NCI-H2196 (cell line): ENCODE results near the gene MEF2B.
A peak's percentile ranks its signal among the peaks of the same experiment; 100 is the strongest.
"Not testable (repeated sequence)": the region's sequence is repeated elsewhere in the genome, so short reads cannot be mapped to it uniquely, and the experiment has no call there.

Source experiments
- DNase-seq: peaks from one replicate; lab custom pipeline; 2025; ENCODE audit not compliant: unreplicated experiment; lab: John Stamatoyannopoulos, UW

The MEF2B gene

GRCh38 chr19:19193926-19194325 is 23.9 kb upstream of the MEF2B start:
- no peak for DNase-seq

DNA sequence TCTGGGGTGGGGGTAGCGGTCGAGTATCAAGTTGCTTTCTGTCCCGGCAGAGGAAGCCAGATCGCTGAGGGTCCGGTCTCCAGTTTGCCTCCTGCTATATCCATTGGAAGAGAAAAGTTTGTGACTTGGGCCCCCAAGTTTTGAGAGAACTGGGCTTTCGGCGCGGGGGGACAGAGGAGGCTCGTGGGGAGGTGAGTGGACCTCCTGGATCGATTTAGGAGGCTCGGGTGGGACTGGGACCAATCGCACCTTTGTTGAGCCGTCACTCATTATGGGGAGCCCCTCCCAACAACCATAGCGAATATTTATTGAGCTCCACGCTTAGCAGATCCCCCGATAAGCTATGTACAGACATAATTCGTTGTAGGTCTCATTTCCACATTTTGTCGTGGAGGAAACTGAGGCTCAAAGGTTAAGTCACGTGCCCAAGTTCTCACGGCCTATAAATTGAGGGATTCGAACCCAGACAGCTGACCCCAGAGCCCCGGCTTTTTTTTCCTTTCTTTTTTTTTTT is 22.9 kb upstream of the MEF2B start:
- DNase-seq: no peak

DNA sequence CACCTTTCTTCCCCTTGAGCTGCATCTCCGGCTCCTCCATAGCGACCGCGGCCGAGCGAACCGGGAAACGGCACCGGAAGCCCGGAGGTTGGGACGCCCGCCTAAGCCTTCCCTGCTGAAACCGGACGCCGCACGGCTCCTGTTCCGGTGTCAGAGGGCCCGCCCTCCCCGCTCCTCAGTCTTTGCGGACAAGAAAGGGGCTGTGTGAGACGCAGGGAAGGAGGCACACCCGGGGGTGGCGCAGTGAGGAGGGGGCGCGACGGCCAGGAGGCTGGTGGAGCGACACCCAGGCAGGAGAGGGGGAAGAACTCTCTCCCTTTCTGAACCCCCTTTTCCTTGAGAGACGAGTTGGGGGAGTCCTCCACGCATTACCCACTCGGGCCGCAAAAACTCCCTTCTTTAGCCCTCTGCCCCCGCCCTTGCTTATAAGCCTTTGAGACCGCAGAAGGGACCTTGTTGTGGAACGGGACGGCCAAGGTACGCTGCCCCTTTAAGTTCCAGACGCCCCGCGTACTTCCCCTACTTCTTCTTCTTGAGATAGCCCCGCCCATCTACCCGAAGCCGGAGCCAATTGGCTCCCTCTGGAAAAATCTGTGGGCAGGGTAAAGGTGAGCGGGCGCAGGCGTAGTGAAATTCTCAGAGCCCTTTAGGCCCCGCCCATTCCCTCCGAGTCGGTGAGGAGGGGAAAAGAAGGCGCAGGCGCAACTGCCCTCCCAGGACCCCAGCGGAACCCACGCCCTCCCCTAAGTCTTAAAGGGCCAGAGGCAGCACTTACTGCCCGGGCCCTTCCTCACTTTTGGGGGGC is 22.2 kb upstream of the MEF2B start, which contains the start of the genes BORCS8 and RFXANK:
TSS of gene BORCS8 (minus strand) at position 75 of the 805 bp plus-strand sequence. CDS start at position 40, 35 bp downstream.
TSS of gene RFXANK (plus strand) at position 181 of the 805 bp plus-strand sequence. CDS start 1,689 bp downstream, outside the sequence.
- DNase-seq: peak; percentile 99

DNA sequence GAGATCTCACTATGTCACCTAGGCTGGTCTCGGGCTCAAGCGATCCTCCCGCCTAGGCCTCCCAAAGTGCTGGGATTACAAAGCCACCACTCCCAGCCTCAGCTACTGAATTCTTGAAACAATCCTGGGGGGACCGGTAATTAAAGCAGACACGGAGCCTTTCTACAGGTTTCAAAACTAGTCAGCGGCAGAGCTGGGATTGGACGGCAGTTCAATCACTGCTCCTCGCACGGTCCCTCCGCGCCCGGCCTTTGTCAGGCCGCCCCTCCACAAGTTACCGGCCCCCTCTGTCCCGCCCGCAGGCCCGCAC is 21.7 kb upstream of the MEF2B start:
- DNase-seq: no peak

GRCh38 chr19:19186742-19187141 is 16.7 kb upstream of the MEF2B start:
- DNase-seq: no peak

GRCh38 chr19:19185853-19186740 is 16.0 kb upstream of the MEF2B start:
- DNase-seq: peak; percentile 62

- DNase-seq: no peak
These were observed 11.5 kb upstream of the MEF2B start for GRCh38 chr19:19181488-19181998.

- DNase-seq: no peak
These were observed 9.7 kb upstream of the MEF2B start for GRCh38 chr19:19179548-19180441.

- DNase-seq: no peak
These were observed 6.9 kb upstream of the MEF2B start for GRCh38 chr19:19176950-19177349.

DNA sequence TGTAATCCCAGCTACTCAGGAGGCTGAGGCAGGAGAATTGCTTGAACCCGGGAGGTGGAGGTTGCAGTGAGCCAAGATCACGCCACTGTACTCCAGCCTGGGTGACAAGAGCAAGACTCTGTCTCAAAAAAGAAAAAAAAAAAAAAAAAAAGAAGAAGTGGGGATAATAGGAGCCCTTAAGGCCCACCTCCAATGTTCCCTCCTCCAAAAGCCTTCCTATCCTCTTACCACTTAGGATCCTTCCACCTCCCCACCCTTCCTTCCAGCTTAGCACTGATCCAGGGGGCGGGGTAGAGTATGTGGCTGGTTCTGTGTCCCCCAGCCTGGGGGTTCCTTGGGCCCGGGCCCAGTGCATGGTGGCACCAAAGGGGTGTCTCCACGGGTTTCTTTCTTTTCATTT is 3.2 kb upstream of the MEF2B start:
- DNase-seq: not testable (repeated sequence)

DNA sequence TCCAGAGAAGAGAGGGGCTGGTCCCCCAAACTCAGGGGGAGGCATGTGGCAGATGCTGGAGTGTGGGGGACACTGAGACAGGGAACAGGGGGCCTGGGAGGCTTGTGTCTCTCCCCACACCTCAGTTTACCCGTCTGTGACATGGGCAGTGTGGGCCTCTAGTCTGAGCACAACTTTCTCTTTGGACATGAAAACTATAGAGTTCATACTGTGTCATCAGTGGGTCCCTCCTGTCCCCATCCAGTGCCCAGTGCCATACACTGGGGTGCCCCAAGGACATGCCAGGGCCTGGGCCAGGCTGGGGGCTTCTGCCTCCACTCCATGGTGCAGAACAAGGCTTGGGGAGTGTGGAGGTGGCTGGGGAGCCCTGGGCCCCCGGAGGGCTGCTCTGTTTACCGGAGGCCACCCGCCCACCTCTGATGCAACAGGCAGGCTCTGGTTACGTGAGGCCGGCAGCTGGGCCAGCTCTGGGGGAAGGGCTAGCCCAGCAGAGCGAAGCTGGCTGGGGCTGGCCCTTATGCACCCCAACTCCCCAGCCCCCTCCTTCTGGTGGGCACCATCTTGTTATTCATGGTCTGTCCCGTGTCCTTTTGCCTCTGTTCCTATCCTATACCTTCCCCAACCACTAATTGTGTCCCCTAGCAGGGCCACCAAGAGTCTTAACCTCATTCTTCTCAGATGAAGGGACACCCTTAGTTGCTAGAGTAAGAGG is 1.9 kb upstream of the MEF2B start:
- peak; percentile 13 for DNase-seq

DNA sequence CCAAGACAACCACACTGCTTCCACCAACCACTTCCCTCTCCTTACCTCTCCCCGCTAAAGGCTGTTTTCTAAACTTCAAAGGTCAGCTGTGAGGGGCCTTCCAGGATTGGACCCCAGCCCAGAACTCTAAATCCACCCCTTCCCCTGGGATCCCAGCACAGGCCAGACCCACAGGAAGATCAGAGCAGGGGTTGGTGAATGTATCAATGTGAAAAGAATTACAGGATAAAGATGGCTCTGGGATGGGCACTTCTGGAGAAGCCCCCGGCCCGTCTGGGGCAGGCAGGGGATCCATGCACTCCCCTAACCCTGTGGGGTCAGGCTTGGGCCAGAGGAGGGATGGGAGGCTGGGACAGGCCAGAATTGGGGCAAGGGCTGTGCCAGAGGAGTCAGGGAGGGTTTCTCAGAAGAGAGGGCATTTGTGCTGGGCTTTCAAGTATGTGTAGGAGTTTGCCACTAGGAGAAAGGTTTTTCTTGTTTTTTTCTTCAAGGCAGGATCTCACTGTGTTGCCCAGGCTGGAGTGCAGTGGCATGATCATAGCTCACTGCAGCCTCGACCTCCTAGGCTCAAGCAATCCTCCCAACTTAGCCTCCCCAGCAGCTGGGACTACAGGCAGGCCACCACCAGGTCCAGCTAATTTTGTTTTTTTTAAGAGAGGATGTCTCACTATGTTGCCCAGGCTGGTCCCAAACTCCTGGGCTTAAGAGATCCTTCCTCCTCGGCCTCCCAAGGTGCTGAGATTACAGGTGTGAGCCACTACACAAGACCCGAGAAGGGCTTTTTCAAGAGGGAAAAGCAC is 1.0 kb upstream of the MEF2B start:
- no peak for DNase-seq

DNA sequence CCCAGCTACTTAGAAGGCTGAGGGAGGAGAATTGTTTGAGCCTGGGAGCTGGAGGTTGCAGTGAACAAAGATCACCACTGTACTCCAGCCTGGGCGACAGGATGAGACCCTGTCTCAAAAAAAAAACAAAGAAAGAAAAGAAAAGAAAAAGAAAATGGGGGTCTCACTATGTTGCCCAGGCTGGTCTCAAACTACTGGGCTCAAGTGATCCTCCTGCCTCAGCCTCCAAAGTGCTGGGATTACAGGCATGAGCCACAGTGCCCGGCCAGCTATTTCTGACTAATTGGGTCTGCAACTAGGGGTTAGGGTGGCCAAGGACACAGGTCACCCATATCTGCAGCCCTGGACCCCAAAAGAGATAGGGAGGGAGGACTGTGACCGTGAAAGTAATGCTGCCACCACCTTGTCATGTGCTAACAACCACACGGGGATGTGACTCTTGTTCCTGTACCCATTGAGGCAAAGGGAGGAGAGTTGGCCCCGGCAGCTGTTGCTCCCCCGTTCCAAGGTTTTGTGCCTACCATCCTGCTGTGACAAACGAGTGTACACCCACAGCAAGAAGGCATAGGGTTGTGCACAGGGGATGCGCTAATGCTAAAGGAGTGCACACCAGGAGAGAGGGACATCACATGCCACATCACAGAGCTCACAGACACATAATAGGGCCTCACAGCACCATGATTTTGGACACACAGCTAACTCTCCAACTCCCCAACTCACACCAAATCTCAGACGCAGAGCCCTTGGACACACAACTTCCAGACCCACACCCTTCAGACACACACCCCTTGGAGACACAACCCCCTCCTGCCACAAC is 619 bp downstream of the MEF2B start:
- no peak for DNase-seq

DNA sequence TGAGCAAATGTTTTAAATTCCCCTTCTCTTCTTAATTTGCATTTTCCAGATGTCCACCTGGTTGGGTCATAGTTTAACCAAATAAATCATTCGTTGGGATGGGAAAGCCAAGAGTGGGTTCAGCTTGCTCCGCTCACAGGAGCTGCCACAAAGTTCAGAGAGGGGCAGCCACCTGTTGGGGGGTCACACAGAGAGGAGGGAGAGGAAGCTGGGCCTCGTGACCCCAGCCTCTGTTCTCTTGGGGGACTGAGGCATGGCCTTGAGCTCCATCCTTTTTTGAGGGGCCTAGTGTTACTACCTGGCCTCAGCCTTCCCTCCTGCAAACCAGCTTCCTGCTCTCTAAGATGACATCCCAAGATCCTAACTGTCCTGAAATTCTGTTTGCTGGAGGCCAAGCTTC is 2.5 kb downstream of the MEF2B start:
- DNase-seq: no peak

GRCh38 chr19:19165396-19165795 is 4.7 kb downstream of the MEF2B start:
- DNase-seq: no peak

DNA sequence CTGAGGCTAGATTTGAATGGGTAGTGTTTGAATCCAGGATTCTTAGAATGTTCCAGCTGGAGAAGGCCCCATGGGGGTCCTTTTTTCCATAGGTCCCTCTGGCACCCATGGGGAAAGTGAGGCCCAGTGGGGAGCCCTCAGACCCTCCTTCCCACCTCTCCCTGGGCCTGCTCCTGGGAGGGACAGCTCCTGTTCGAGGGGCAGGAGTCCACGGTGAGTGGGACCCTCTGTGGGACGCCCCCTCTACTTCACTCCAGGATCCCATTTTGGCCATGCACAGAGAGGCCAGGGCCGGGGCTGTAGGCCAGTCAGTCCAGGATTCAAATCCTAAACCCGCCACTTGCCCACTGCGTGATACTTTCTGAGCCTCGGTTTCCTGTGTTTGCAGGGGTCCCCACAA is 7.6 kb downstream of the MEF2B start:
- no peak for DNase-seq

DNA sequence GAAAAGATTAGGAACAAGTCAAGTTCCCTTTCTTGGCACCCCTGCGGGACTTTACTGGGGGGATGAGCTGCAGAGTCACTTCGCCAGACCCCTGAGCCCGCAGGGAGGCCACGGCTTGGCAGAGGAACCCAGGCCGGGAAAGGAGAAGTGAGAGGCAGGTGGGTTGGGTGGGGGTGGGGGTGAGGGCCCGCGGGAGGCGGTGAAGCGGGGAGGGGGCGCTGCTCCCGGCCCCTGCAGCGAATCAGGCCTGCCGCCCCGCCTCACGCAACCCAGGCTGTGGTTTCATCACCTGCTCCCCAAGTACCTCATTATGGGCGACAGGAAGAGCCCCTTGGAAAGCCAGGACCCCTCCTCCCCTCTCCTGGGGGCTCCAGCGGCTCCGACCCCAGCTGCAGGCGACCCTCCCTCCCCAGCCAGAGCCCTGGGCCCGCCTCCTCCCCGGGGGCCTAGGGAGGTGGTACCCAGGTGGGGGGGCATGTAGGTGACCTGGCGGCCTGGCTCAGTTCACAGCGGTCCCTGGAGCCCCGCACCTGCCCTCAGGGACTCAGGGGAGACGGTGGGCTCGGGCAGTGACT is 9.5 kb downstream of the MEF2B start:
- DNase-seq: no peak

DNA sequence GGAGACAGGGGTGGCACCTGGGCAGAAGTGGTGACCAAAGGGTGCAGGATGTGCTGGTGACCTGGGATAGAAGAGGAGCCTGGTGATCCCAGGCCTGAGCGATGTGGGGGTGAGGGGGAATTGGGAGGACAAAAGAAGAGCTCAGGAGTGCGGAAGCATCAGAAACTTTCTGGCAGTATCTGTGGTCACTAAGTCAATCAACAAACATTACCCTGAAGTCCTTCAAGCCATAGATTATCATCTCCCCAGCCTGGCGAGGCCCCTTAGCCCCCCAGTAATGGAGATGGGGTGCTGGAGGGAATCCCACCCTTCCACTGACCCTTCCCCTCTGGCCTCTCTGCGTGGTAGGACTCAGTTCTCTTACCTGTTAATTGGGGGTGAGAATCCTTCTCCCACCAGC is 10.5 kb downstream of the MEF2B start:
- no peak for DNase-seq
